Measurements from ENCODE around the gene HOXB5.

Gene HOXB5

GRCh38 chr17:48604770-48605329 lies 11.3 kb upstream of the HOXB5 start, which contains the start of gene HOXB6:
Gene HOXB6, minus strand, starts transcription at chr17:48604986. Its CDS starts 6,836 bp downstream, at chr17:48598150.
- Histone ChIP-seq H3K79me2 (ENCODE audit: insufficient read depth, low read length) (no peaks in the 10 kb centered on the region), H3K27me3 (ENCODE audit: insufficient read depth, low read length) (peaks cover 5% of the 10 kb centered on the region; the same call in 1 of the 2 replicates), H3K36me3 (ENCODE audit: insufficient read depth, low read length) (no peaks in the 10 kb centered on the region), H3K27ac (ENCODE audit: low read depth, low read length, poor library complexity, severe bottlenecking) (no peak within 1 kb of the TSS), H4K20me1 (ENCODE audit: insufficient read depth, low read length) (no peaks in the 10 kb centered on the region), H3K4me1 (ENCODE audit: insufficient read depth, low read length, severe bottlenecking) (peaks cover under 1% of the 10 kb centered on the region), H3K4me3 (ENCODE audit: low read depth, low read length, poor library complexity, severe bottlenecking) (no peak within 1 kb of the TSS), H2AFZ (ENCODE audit: low read length) (no peak within 1 kb of the TSS), H3K4me2 (ENCODE audit: low read length) (no peak within 1 kb of the TSS), H3K9ac (ENCODE audit: low read length) (no peak within 1 kb of the TSS), H3K9me2 (ENCODE audit: low read depth, low read length) (no peaks in the 10 kb centered on the region), H3F3A (ENCODE audit: insufficient read depth, low read length) (no peaks in the 10 kb centered on the region), H3K9me3 (ENCODE audit: low read length) (no peaks in the 10 kb centered on the region)
- TF ChIP-seq EZH2 (IDR thresholded peaks at IDR 0.05; ENCODE audit: borderline replicate concordance, low read length) (no peak), CTCF (IDR thresholded peaks at IDR 0.05; ENCODE audit: low read length) (no peak)

GRCh38 chr17:48603959-48604769 lies 10.6 kb upstream of the HOXB5 start:
- H4K20me1 ChIP-seq (ENCODE audit: insufficient read depth, low read length), result no peaks in the 10 kb centered on the region
- H3F3A ChIP-seq (ENCODE audit: insufficient read depth, low read length), result no peaks in the 10 kb centered on the region
- peaks cover 5% of the 10 kb centered on the region; the same call in 1 of the 2 replicates for H3K27me3 ChIP-seq (ENCODE audit: insufficient read depth, low read length)
- no peaks in the 10 kb centered on the region for H3K9me3 ChIP-seq (ENCODE audit: low read length)
- H3K79me2 ChIP-seq (ENCODE audit: insufficient read depth, low read length), result no peaks in the 10 kb centered on the region
- H3K4me1 ChIP-seq (ENCODE audit: insufficient read depth, low read length, severe bottlenecking), result no peaks in the 10 kb centered on the region
- no peak overlapping the region for H3K4me2 ChIP-seq (ENCODE audit: low read length)
- no peak for TF ChIP-seq CTCF (IDR thresholded peaks at IDR 0.05; ENCODE audit: low read length)
- TF ChIP-seq EZH2 (IDR thresholded peaks at IDR 0.05; ENCODE audit: borderline replicate concordance, low read length), result no peak
- H3K9me2 ChIP-seq (ENCODE audit: low read depth, low read length), result no peaks in the 10 kb centered on the region
- H3K36me3 ChIP-seq (ENCODE audit: insufficient read depth, low read length), result no peaks in the 10 kb centered on the region
- no peak overlapping the region for H2AFZ ChIP-seq (ENCODE audit: low read length)
- H3K4me3 ChIP-seq (ENCODE audit: low read depth, low read length, poor library complexity, severe bottlenecking), result no peak overlapping the region
- H3K9ac ChIP-seq (ENCODE audit: low read length), result no peak overlapping the region
- no peak overlapping the region for H3K27ac ChIP-seq (ENCODE audit: low read depth, low read length, poor library complexity, severe bottlenecking)

GRCh38 chr17:48601539-48602425 lies 8.2 kb upstream of the HOXB5 start:
- H3K4me1 ChIP-seq (ENCODE audit: insufficient read depth, low read length, severe bottlenecking), result no peaks in the 10 kb centered on the region
- no peaks in the 10 kb centered on the region for H4K20me1 ChIP-seq (ENCODE audit: insufficient read depth, low read length)
- H3K79me2 ChIP-seq (ENCODE audit: insufficient read depth, low read length), result no peaks in the 10 kb centered on the region
- H3K27ac ChIP-seq (ENCODE audit: low read depth, low read length, poor library complexity, severe bottlenecking), result no peak overlapping the region
- H3K9me2 ChIP-seq (ENCODE audit: low read depth, low read length), result no peaks in the 10 kb centered on the region
- H3K9ac ChIP-seq (ENCODE audit: low read length), result no peak overlapping the region
- H3K9me3 ChIP-seq (ENCODE audit: low read length), result no peaks in the 10 kb centered on the region
- TF ChIP-seq CTCF (IDR thresholded peaks at IDR 0.05; ENCODE audit: low read length) (no peak), EZH2 (IDR thresholded peaks at IDR 0.05; ENCODE audit: borderline replicate concordance, low read length) (no peak)
- peaks cover 5% of the 10 kb centered on the region; the same call in 1 of the 2 replicates for H3K27me3 ChIP-seq (ENCODE audit: insufficient read depth, low read length)
- H3K4me3 ChIP-seq (ENCODE audit: low read depth, low read length, poor library complexity, severe bottlenecking), result no peak overlapping the region
- H3K4me2 ChIP-seq (ENCODE audit: low read length), result no peak overlapping the region
- no peaks in the 10 kb centered on the region for H3K36me3 ChIP-seq (ENCODE audit: insufficient read depth, low read length)
- H2AFZ ChIP-seq (ENCODE audit: low read length), result no peak overlapping the region
- H3F3A ChIP-seq (ENCODE audit: insufficient read depth, low read length), result no peaks in the 10 kb centered on the region
